IPS-20b (cell line): Measurements from ENCODE around the gene WDR7.

ENCODE experiments used
- H3K27ac ChIP-seq: one replicate; pipeline ENCODE4 v1.5.1; 2013; ENCODE audit warnings: low read length
- H3K27me3 ChIP-seq: 2 replicates; pipeline ENCODE4 v1.6.1; 2013; ENCODE audit warnings: mild to moderate bottlenecking, low read length, inconsistent platforms; ENCODE audit not compliant: insufficient read depth
- H3K36me3 ChIP-seq: 2 replicates; pipeline ENCODE4 v1.6.1; 2013; ENCODE audit warnings: low read depth, mild to moderate bottlenecking, inconsistent platforms, low read length, moderate library complexity; ENCODE audit not compliant: insufficient read depth
- H3K4me1 ChIP-seq: 2 replicates; pipeline ENCODE4 v1.6.1; 2013; ENCODE audit warnings: mild to moderate bottlenecking, control low read depth, inconsistent platforms, low read length, moderate library complexity; ENCODE audit not compliant: insufficient read depth
- H3K4me3 ChIP-seq: 2 replicates; pipeline ENCODE4 v1.5.1; 2013; ENCODE audit warnings: mild to moderate bottlenecking, low read length, inconsistent platforms
- H3K9ac ChIP-seq: 2 replicates; pipeline ENCODE4 v1.6.1; 2013; ENCODE audit warnings: low read depth, mild to moderate bottlenecking, inconsistent platforms, low read length, moderate library complexity
- H3K9me3 ChIP-seq: 2 replicates; pipeline ENCODE4 v1.6.1; 2013; ENCODE audit warnings: mild to moderate bottlenecking, low read depth, low read length, inconsistent platforms; ENCODE audit not compliant: insufficient read depth

WDR7 gene

DNA sequence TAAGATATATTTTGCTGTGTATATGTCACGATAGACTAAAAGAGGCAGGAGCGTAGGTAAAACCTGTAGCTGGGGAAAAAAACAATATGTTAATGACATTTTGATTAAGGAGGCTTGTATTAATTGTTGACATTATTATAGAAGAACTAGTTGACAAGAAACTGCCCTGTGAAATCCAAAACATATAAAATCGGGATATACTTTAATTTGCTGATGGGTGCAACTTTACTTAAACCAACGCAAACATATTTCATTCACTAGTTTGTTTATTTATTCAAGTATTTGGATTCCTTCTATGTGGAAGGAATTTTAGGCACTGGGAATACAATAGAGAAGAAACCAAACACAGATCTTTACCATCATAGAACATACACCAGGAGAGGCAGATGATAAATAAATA is 8.0 kb downstream of the WDR7 start:
- Histone ChIP-seq H3K36me3 (no peaks in the 10 kb centered on the region), H3K4me1 (no peaks in the 10 kb centered on the region; the same call in 1 of the 2 replicates), H3K4me3 (no peak overlapping the region), H3K9me3 (no peaks in the 10 kb centered on the region), H3K27ac (no peak overlapping the region), H3K27me3 (no peaks in the 10 kb centered on the region), H3K9ac (no peak overlapping the region)

DNA sequence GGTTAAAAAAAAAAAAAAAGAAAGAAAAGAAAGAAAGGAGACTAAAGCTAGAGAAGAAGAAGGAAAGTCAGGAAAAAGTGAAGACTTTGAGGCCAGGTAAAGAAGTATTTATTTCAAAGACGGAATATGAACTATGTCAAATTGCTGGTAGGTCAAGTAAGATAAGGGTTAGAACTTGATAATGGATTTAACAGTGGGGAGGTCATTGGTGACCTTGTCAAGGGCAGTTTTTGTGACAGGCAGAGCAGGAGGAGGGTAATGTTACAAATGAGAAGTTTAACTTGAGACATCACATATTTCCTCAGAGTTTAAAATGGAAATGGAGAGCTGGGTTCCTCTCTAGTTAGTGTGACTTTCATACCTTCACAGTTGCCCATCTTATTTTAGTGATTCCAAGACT is 9.5 kb downstream of the WDR7 start:
- H3K36me3 ChIP-seq, result no peaks in the 10 kb centered on the region
- H3K27ac ChIP-seq, result no peak overlapping the region
- no peaks in the 10 kb centered on the region for H3K27me3 ChIP-seq
- no peaks in the 10 kb centered on the region; the same call in 1 of the 2 replicates for H3K4me1 ChIP-seq
- no peak overlapping the region for H3K4me3 ChIP-seq
- no peak overlapping the region for H3K9ac ChIP-seq
- no peaks in the 10 kb centered on the region for H3K9me3 ChIP-seq

DNA sequence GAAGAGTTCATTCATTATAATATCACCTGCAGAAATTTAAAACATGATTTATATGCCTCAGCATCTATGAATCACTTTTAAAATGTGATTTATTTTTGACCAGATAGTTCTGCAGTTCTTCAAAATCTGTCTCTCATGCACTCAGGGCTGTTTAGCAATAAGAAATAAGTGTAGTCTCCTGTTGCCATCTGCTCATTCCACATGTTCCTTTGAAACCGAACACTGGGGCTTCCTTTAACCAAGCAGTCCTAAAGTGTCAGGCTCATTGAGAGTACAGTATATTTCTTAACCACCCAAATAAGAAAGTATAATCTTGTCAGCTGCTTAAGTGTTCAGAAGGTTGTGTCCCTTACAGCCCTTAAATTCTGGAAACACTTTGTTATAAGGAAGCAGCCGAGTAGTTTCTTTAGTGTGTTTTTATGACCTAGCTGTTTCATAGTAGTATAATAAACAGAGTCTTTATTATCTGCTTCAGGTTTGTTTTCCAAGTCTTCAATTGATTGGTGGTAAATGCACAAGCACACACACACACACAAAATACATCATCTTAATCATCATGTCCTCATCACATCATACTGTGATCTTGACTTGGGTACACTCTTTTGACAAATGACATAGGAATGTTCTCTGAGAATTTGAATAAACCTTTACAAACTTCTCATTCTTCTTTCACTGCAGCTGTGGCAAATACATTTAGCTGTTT is 10.4 kb downstream of the WDR7 start:
- no peak overlapping the region for H3K9ac ChIP-seq
- H3K4me1 ChIP-seq, result no peaks in the 10 kb centered on the region; the same call in 1 of the 2 replicates
- H3K9me3 ChIP-seq, result no peaks in the 10 kb centered on the region
- H3K27me3 ChIP-seq, result no peaks in the 10 kb centered on the region
- H3K4me3 ChIP-seq, result no peak overlapping the region
- H3K36me3 ChIP-seq, result no peaks in the 10 kb centered on the region
- H3K27ac ChIP-seq, result no peak overlapping the region

DNA sequence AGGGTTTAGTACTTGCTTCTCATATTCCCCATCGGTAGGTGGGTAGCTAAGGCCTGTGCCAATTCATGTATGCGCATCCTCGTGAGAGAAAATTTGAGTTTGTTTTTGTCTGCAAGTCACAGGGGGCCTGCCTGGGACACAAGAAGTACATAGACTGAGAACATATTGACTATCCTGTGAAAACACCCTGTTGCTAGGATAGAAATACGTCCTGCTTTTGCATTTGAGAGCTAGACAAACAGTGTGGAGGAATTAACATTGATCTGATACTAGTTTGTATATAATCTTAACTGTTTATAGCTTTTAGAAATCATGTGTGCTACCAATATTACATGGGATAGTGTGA is 10.9 kb downstream of the WDR7 start:
- no peaks in the 10 kb centered on the region for H3K27me3 ChIP-seq
- no peaks in the 10 kb centered on the region for H3K36me3 ChIP-seq
- no peak overlapping the region for H3K9ac ChIP-seq
- H3K4me3 ChIP-seq, result no peak overlapping the region
- no peaks in the 10 kb centered on the region; the same call in 1 of the 2 replicates for H3K4me1 ChIP-seq
- no peak overlapping the region for H3K27ac ChIP-seq
- no peaks in the 10 kb centered on the region for H3K9me3 ChIP-seq

DNA sequence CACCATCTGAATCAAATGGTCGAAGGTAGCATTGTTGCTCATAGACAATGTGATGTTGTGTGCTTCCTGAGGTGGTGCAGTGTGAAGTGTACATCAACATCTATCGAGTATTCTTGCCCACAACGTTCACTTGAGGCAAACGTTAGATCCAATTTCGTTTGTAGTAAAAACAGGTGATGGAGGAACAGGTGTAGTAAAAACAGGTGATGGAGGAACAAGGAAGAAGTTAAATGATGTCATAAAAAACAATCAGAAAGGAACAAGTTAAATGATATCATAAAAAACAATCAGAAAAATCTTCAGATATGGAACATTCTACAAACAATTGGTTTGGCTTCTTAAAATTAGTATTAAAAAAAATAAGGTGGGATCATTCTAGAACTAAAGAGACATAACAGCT is 11.3 kb downstream of the WDR7 start:
- Histone ChIP-seq H3K27me3 (no peaks in the 10 kb centered on the region), H3K9me3 (no peaks in the 10 kb centered on the region), H3K9ac (no peak overlapping the region), H3K27ac (no peak overlapping the region), H3K4me3 (no peak overlapping the region), H3K36me3 (no peaks in the 10 kb centered on the region), H3K4me1 (no peaks in the 10 kb centered on the region; the same call in 1 of the 2 replicates)

DNA sequence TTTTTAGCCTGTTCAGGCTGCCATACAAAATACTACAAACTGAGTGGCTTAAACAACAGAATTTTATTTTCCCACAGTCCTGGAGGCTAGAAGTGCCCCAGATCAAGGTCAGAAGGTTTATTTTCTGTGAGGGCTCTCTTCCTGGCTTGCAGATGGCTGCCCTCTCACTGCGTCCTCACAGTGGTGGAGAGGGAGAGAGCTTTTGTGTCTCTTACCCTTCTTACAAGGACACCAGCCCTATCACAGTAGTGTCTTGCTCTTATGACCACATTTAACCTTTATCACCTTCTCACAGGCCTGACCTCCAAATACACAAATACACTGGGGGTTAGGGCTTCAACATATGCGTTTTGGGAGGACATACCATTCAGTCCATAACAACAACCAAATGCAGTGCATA is 11.7 kb downstream of the WDR7 start:
- H3K9me3 ChIP-seq, result no peaks in the 10 kb centered on the region
- H3K36me3 ChIP-seq, result no peaks in the 10 kb centered on the region
- H3K4me3 ChIP-seq, result no peak overlapping the region
- H3K27me3 ChIP-seq, result no peaks in the 10 kb centered on the region
- no peak overlapping the region for H3K27ac ChIP-seq
- no peaks in the 10 kb centered on the region; the same call in 1 of the 2 replicates for H3K4me1 ChIP-seq
- no peak overlapping the region for H3K9ac ChIP-seq

DNA sequence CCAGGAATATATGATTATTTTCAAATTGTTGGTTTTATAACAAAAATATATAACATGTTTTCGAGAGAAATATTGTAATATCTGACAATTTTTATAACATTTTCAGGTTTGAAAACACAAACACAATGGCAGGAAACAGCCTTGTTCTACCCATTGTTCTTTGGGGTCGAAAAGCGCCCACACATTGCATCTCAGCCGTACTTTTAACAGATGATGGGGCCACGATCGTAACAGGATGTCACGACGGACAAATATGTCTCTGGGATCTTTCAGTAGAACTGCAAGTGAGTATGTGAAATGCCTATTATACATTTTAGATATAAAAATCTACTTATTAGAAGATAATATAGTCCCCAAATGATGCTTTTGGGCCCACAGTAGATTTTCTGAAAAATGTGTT is 21.2 kb downstream of the WDR7 start:
- Histone ChIP-seq H3K4me3 (no peak overlapping the region), H3K36me3 (no peaks in the 10 kb centered on the region), H3K27ac (no peak overlapping the region), H3K27me3 (no peaks in the 10 kb centered on the region), H3K9ac (no peak overlapping the region), H3K9me3 (no peaks in the 10 kb centered on the region), H3K4me1 (no peaks in the 10 kb centered on the region)

DNA sequence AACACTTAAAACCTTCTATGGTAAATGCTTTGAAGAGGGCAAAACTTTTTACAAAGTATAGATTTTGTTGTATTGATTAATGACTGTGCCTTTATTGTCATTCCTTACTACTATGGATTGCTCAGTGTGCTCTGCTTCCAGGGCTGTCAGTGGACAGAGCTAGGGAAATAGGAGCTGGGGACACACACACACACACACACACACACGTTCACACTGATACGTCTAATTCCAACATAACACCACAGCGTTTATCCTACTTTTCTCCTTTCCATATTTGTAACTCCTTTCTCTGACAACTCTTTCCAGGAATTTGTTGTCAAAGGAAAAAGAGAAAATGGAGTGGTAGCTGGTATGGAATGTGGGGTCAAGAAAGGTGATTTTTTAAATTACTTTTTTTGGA is 21.8 kb downstream of the WDR7 start:
- Histone ChIP-seq H3K4me1 (no peaks in the 10 kb centered on the region), H3K36me3 (no peaks in the 10 kb centered on the region), H3K9me3 (no peaks in the 10 kb centered on the region)

DNA sequence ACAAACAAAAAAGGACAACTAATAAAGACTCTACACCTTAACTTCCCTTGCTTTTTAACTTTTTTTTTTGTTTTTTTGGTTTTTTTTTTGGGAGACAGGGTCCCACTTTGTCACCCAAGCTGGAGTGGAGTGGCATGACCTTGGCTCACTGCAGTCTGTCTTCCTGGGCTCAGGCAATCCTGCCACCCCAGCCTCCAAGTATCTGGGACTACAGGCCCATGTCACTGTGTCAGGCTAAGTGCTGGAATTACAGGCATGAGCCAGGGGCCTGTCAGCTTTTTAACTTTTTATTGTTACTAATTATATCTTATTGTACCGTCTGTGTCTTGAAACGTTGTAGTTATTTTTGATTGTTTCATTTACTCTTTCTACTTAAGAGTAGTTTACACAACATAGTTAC is 25.5 kb downstream of the WDR7 start:
- no peaks in the 10 kb centered on the region for H3K4me1 ChIP-seq
- no peak overlapping the region for H3K4me3 ChIP-seq
- no peak overlapping the region for H3K9ac ChIP-seq
- H3K27ac ChIP-seq, result no peak overlapping the region
- H3K27me3 ChIP-seq, result no peaks in the 10 kb centered on the region
- H3K9me3 ChIP-seq, result no peaks in the 10 kb centered on the region
- H3K36me3 ChIP-seq, result no peaks in the 10 kb centered on the region

More for the DNA sequence above, 21.8 kb downstream of the WDR7 start:
- no peak overlapping the region for H3K27ac ChIP-seq
- no peaks in the 10 kb centered on the region for H3K27me3 ChIP-seq
- no peak overlapping the region for H3K9ac ChIP-seq
- no peak overlapping the region for H3K4me3 ChIP-seq

DNA sequence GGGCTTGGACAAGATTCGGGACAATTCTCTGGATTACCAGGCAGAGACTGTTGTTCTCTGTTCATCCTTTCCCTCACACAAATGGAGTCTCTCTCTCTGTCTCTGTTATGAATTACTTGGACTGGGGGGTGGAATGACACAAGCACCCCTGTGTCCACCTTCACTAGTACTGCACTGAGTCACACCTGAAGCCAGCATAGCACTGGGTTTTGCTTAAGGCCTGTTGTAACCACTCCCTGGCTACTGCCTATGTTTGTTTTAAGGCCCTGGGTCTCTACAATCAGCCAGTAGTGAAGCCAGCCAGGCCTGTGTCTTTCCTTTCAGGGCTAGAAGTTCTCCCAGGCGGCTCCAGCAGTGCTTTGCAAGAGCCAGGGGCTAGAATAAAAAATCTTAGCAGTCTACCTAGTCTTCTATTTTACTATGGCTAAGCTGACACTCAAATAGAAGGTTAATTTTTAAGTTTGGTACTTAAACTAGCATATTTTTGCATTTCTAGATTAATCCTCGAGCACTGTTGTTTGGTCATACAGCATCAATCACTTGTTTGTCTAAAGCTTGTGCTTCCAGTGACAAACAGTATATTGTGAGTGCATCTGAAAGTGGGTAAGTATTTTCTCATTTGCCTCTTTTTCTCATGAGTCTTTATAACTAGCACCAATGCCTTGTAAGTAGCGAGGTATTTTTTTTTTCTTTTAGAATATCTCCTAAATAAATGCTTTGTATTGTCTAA is 27.8 kb downstream of the WDR7 start:
- H3K27ac ChIP-seq, result no peak overlapping the region
- H3K9me3 ChIP-seq, result no peaks in the 10 kb centered on the region

DNA sequence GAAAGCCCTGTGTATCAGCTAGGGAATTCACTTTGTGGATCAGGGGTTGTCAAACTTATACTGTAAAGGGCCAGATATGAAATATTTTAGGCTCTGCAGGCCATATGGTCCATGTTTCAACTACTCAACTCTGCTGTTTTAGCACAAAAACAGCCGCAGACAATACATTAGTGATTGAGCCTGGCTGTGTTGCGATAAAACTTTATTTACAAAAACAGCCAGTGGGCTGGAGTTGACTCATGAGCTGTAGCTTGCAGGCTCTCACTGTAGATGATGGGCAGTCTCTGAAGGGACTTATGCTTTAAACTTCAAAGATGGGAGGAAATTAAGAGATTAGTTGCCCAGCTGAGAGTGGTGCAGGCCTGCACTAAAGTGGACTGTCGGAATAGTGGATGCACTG is 33.1 kb downstream of the WDR7 start:
- no peaks in the 10 kb centered on the region for H3K4me1 ChIP-seq
- H3K4me3 ChIP-seq, result no peak overlapping the region
- H3K27me3 ChIP-seq, result no peaks in the 10 kb centered on the region
- H3K36me3 ChIP-seq, result peaks cover 4% of the 10 kb centered on the region; the same call in 1 of the 2 replicates
- no peak overlapping the region for H3K27ac ChIP-seq
- no peak overlapping the region for H3K9ac ChIP-seq
- no peaks in the 10 kb centered on the region for H3K9me3 ChIP-seq

More for the DNA sequence above, 27.8 kb downstream of the WDR7 start:
- Histone ChIP-seq H3K4me1 (no peaks in the 10 kb centered on the region), H3K36me3 (no peaks in the 10 kb centered on the region), H3K4me3 (no peak overlapping the region), H3K9ac (no peak overlapping the region), H3K27me3 (no peaks in the 10 kb centered on the region)

DNA sequence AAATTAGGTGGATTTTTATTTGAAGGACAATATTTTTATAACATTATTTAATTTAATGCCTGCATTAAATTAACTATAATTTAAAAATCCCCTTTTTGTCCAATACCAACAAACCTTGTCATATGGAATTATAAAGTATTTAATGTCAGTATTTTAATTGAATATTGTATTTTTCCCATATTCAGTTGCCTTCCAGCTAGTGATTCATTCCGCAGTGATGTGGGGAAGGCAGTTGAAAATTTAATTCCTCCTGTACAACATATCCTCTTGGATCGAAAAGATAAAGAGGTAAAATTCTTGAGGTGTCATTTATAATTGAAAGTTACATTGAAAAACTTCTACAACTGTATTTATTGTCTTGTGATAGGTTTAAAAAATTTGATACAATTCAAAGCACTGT is 40.4 kb downstream of the WDR7 start:
- Histone ChIP-seq H3K9ac (no peak overlapping the region), H3K9me3 (no peaks in the 10 kb centered on the region), H3K27ac (no peak overlapping the region), H3K4me1 (no peaks in the 10 kb centered on the region), H3K4me3 (no peak overlapping the region), H3K27me3 (no peaks in the 10 kb centered on the region), H3K36me3 (peaks cover 8% of the 10 kb centered on the region; the same call in 1 of the 2 replicates)
